Fibroblast of lung (primary cell): ENCODE results near the gene IP6K1.

Experiments used
- CTCF ChIP-seq, 2 donors: IDR thresholded peaks in 1 of 2; conservative IDR thresholded peaks in 1 of 2; 1 replicate in 1 of 2; 2 replicates in 1 of 2; pipeline ENCODE4 v1.5.1; 2011 to 2012; ENCODE audit warnings: low read length in 2 of 2, control low read depth in 1 of 2, inconsistent platforms in 1 of 2, low read depth in 1 of 2, mild to moderate bottlenecking in 1 of 2
- EZH2 ChIP-seq: IDR thresholded peaks from 2 replicates; pipeline ENCODE4 v1.5.1; 2012; ENCODE audit warnings: low read length, control low read depth, mild to moderate bottlenecking; ENCODE audit errors: missing control alignments

- TF ChIP-seq CTCF (conservative IDR thresholded peaks at IDR 0.05 in 1 of 2, IDR thresholded peaks at IDR 0.05 in 1 of 2; ENCODE audit: low read depth in 1 of 2, low read length in 2 of 2) (no peak), EZH2 (no peak)
Observed at GRCh38 chr3:49727154-49727923, 59.0 kb downstream of the IP6K1 start.
